Measurements from ENCODE around the gene SLC25A18.

GRCh38 chr22:17629641-17630040 is 66.3 kb downstream of the SLC25A18 start:
- TF ChIP-seq, protein P1, sequence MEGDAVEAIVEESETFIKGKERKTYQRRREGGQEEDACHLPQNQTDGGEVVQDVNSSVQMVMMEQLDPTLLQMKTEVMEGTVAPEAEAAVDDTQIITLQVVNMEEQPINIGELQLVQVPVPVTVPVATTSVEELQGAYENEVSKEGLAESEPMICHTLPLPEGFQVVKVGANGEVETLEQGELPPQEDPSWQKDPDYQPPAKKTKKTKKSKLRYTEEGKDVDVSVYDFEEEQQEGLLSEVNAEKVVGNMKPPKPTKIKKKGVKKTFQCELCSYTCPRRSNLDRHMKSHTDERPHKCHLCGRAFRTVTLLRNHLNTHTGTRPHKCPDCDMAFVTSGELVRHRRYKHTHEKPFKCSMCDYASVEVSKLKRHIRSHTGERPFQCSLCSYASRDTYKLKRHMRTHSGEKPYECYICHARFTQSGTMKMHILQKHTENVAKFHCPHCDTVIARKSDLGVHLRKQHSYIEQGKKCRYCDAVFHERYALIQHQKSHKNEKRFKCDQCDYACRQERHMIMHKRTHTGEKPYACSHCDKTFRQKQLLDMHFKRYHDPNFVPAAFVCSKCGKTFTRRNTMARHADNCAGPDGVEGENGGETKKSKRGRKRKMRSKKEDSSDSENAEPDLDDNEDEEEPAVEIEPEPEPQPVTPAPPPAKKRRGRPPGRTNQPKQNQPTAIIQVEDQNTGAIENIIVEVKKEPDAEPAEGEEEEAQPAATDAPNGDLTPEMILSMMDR (IDR thresholded peaks at IDR 0.05): no peak
- TF ChIP-seq EP300 (IDR thresholded peaks at IDR 0.05) (no peak), POLR2A (IDR thresholded peaks at IDR 0.05) (no peak), POLR2AphosphoS5 (IDR thresholded peaks at IDR 0.05) (no peak)

Data from stomach (tissue), 4 donors.